ENCODE results near the gene CFAP300. TPM values are rescaled to one million over a fixed set of nuclear protein-coding genes. Genes with fewer than 3 reads are reported as not detected.

The CFAP300 gene
- total RNA-seq, 1 experiment from 2014 or later = 2.2 TPM

GRCh38 chr11:102111011-102111786 is 64.0 kb downstream of the CFAP300 start:
- Histone ChIP-seq H3K9me3 (no peaks in the 10 kb centered on the region), H3K36me3 (ENCODE audit: control insufficient read depth, insufficient read depth, low read length) (0 out of 2 replicates have a peak, but pooled peaks cover 2% of the 10 kb centered on the region), H3K4me3 (ENCODE audit: low read depth, low read length) (peak overlapping the region; percentile 96), H3K4me1 (peaks cover 29% of the 10 kb centered on the region), H3K27me3 (replicated peaks; ENCODE audit: control insufficient read depth, insufficient read depth, low read length) (no peaks in the 10 kb centered on the region)
- peak; percentile 99 to 100 for DNase-seq
- H3K36me3 Mint-ChIP-seq (ENCODE audit: insufficient read depth, unreplicated experiment) = peaks cover 52% of the 10 kb centered on the region
- TSS peak; percentile 17 for BruUV-seq (replicated peaks)
- TF ChIP-seq, protein P1, sequence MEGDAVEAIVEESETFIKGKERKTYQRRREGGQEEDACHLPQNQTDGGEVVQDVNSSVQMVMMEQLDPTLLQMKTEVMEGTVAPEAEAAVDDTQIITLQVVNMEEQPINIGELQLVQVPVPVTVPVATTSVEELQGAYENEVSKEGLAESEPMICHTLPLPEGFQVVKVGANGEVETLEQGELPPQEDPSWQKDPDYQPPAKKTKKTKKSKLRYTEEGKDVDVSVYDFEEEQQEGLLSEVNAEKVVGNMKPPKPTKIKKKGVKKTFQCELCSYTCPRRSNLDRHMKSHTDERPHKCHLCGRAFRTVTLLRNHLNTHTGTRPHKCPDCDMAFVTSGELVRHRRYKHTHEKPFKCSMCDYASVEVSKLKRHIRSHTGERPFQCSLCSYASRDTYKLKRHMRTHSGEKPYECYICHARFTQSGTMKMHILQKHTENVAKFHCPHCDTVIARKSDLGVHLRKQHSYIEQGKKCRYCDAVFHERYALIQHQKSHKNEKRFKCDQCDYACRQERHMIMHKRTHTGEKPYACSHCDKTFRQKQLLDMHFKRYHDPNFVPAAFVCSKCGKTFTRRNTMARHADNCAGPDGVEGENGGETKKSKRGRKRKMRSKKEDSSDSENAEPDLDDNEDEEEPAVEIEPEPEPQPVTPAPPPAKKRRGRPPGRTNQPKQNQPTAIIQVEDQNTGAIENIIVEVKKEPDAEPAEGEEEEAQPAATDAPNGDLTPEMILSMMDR (IDR thresholded peaks at IDR 0.05; ENCODE audit: insufficient read depth in 1 of 2, low read depth in 1 of 2, low read length in 1 of 2, severe bottlenecking in 1 of 2, unreplicated experiment in 1 of 2) = peak in 1 of 2 experiments; percentile 63
- ChIA-PET CTCF (interaction anchor here (0.7 to 0.9 kb wide), 3 partner anchors 28 to 158 kb away, joined by 3 to 9 read pairs (median 5); partner anchors contain the start of gene CFAP300), POLR2A (interaction anchor here (0.6 to 1.2 kb wide), 4 partner anchors 79 to 190 kb away, joined by 3 to 7 read pairs (median 4); no protein-coding TSS in a partner anchor)
- H3K4me3 Mint-ChIP-seq (ENCODE audit: unreplicated experiment) = peak overlapping the region; percentile 91
- H3K27ac Mint-ChIP-seq (ENCODE audit: unreplicated experiment) = peak overlapping the region; percentile 98
- no peaks in the 10 kb centered on the region for H3K9me3 Mint-ChIP-seq (ENCODE audit: unreplicated experiment)
- H3K4me1 Mint-ChIP-seq (ENCODE audit: low read depth, unreplicated experiment) = peaks cover 27% of the 10 kb centered on the region
- intact Hi-C loops (cut with micrococcal nuclease; ENCODE audit: unreplicated experiment) = loop anchor here (1.0 to 5.0 kb wide), 10 partner anchors 9 to 1334 kb away; partner anchors contain the start of genes BIRC2, CEP126 and TMEM123
- H3K27me3 Mint-ChIP-seq (ENCODE audit: insufficient read depth, unreplicated experiment) = no peaks in the 10 kb centered on the region

- Mint-ChIP-seq H3K9me3 (ENCODE audit: unreplicated experiment) (no peaks in the 10 kb centered on the region), H3K27me3 (ENCODE audit: insufficient read depth, unreplicated experiment) (no peaks in the 10 kb centered on the region), H3K4me1 (ENCODE audit: low read depth, unreplicated experiment) (peaks cover 34% of the 10 kb centered on the region), H3K4me3 (ENCODE audit: unreplicated experiment) (peak overlapping the region; percentile 91), H3K27ac (ENCODE audit: unreplicated experiment) (peak overlapping the region; percentile 98), H3K36me3 (ENCODE audit: insufficient read depth, unreplicated experiment) (peaks cover 59% of the 10 kb centered on the region)
- Histone ChIP-seq H3K9me3 (no peaks in the 10 kb centered on the region), H3K36me3 (ENCODE audit: control insufficient read depth, insufficient read depth, low read length) (0 out of 2 replicates have a peak, but pooled peaks cover 2% of the 10 kb centered on the region), H3K27me3 (replicated peaks; ENCODE audit: control insufficient read depth, insufficient read depth, low read length) (no peaks in the 10 kb centered on the region), H3K4me3 (ENCODE audit: low read depth, low read length) (peak overlapping the region; percentile 96), H3K4me1 (peaks cover 36% of the 10 kb centered on the region)
- ChIA-PET CTCF (no interaction called here), POLR2A (interaction anchor here (1.0 kb wide), 1 partner anchor 104 kb away, joined by 3 read pairs; no protein-coding TSS in a partner anchor)
- BruUV-seq (replicated peaks) = TSS peak; percentile 50
- TF ChIP-seq, protein P1 (IDR thresholded peaks at IDR 0.05; ENCODE audit: insufficient read depth in 1 of 2, low read depth in 1 of 2, low read length in 1 of 2, severe bottlenecking in 1 of 2, unreplicated experiment in 1 of 2) = no peak
- no peak for DNase-seq
- intact Hi-C loops (cut with micrococcal nuclease; ENCODE audit: unreplicated experiment) = loop anchor here (1.0 to 5.0 kb wide), 10 partner anchors 8 to 1335 kb away; partner anchors contain the start of genes BIRC2, CEP126 and TMEM123
These were observed 64.7 kb downstream of the CFAP300 start for GRCh38 chr11:102111787-102112508.

- TF ChIP-seq, protein P1 (IDR thresholded peaks at IDR 0.05; ENCODE audit: insufficient read depth in 1 of 2, low read depth in 1 of 2, low read length in 1 of 2, severe bottlenecking in 1 of 2, unreplicated experiment in 1 of 2) = no peak
- ChIA-PET POLR2A (no interaction called here), CTCF (no interaction called here)
- peak overlapping the region; percentile 91 for H3K4me3 Mint-ChIP-seq (ENCODE audit: unreplicated experiment)
- BruUV-seq (replicated peaks) = no TSS peak
- DNase-seq = peak in 1 of 2 experiments; percentile 27
- H3K4me3 ChIP-seq (ENCODE audit: low read depth, low read length) = peak overlapping the region; percentile 96
- H3K27me3 Mint-ChIP-seq (ENCODE audit: insufficient read depth, unreplicated experiment) = no peaks in the 10 kb centered on the region
- peak overlapping the region; percentile 98 for H3K27ac Mint-ChIP-seq (ENCODE audit: unreplicated experiment)
- H3K4me1 Mint-ChIP-seq (ENCODE audit: low read depth, unreplicated experiment) = peaks cover 33% of the 10 kb centered on the region
- H3K36me3 ChIP-seq (ENCODE audit: control insufficient read depth, insufficient read depth, low read length) = 0 out of 2 replicates have a peak, but pooled peaks cover 2% of the 10 kb centered on the region
- H3K4me1 ChIP-seq = peaks cover 41% of the 10 kb centered on the region
- H3K9me3 ChIP-seq = no peaks in the 10 kb centered on the region
- H3K36me3 Mint-ChIP-seq (ENCODE audit: insufficient read depth, unreplicated experiment) = peaks cover 59% of the 10 kb centered on the region
- no peaks in the 10 kb centered on the region for H3K27me3 ChIP-seq (replicated peaks; ENCODE audit: control insufficient read depth, insufficient read depth, low read length)
- intact Hi-C loops (cut with micrococcal nuclease; ENCODE audit: unreplicated experiment) = loop anchor here (5.0 kb wide), 1 partner anchor 1335 kb away; no protein-coding TSS in a partner anchor
- H3K9me3 Mint-ChIP-seq (ENCODE audit: unreplicated experiment) = no peaks in the 10 kb centered on the region
These were observed 65.2 kb downstream of the CFAP300 start for GRCh38 chr11:102112509-102112821.
